ENCODE results near the gene LRRC4C.

LRRC4C gene

DNA sequence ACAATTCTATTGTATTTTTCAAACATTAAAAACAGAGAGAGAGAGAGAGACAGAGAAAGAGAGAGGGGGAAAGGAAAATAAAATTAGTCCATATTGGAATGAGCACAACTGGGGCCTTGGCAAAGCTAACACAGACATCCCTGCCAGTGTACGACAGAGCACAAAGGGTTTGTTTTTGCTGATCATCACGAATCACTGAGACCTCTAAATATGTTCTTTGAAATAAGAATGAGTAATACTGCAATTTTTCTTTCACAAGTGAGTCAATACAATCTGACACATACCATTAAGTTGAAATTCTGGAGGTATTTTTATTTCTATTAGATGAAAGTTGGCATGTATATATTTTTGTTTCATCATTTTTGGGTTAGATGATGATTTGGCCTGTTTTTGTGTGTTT is 27.0 kb upstream of the LRRC4C start:
- CTCF ChIA-PET = no interaction called here
- POLR2A ChIA-PET (ENCODE audit: low non-redundant PET) = no interaction called here
- DNase-seq (ENCODE audit: low spot score) = no peak
- TF ChIP-seq, protein P1, sequence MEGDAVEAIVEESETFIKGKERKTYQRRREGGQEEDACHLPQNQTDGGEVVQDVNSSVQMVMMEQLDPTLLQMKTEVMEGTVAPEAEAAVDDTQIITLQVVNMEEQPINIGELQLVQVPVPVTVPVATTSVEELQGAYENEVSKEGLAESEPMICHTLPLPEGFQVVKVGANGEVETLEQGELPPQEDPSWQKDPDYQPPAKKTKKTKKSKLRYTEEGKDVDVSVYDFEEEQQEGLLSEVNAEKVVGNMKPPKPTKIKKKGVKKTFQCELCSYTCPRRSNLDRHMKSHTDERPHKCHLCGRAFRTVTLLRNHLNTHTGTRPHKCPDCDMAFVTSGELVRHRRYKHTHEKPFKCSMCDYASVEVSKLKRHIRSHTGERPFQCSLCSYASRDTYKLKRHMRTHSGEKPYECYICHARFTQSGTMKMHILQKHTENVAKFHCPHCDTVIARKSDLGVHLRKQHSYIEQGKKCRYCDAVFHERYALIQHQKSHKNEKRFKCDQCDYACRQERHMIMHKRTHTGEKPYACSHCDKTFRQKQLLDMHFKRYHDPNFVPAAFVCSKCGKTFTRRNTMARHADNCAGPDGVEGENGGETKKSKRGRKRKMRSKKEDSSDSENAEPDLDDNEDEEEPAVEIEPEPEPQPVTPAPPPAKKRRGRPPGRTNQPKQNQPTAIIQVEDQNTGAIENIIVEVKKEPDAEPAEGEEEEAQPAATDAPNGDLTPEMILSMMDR (conservative IDR thresholded peaks at IDR 0.05; ENCODE audit: low read depth) = no peak
- no peak overlapping the region for H3K27ac ChIP-seq

- no peak overlapping the region for H3K27ac ChIP-seq
- TF ChIP-seq, protein P1 (conservative IDR thresholded peaks at IDR 0.05; ENCODE audit: low read depth) = no peak
- DNase-seq (ENCODE audit: low spot score) = no peak
- CTCF ChIA-PET = no interaction called here
- POLR2A ChIA-PET (ENCODE audit: low non-redundant PET) = no interaction called here
Measured at GRCh38 chr11:41483956-41484355, 24.5 kb upstream of the LRRC4C start.

DNA sequence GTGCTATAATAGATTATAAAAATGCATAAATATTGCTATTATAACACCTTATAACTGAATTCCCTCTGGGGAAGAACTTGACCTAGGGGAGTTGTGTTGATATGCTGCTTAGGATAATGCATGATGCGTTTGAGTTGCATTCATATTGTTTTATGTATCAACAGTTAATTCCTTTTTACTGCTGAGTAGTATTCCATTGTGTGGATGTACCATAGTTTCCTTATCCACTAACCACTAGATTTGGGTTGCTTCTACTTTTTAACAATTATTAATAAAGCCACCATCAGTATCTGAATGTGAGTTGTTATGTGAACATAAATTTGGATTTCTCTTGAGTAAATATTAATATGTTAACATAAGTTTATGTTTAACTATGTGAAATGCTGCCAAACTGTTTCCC is 19.7 kb upstream of the LRRC4C start:
- DNase-seq (ENCODE audit: low spot score) = no peak
- no peak overlapping the region for H3K27ac ChIP-seq
- CTCF ChIA-PET = no interaction called here
- POLR2A ChIA-PET (ENCODE audit: low non-redundant PET) = no interaction called here
- TF ChIP-seq, protein P1 (conservative IDR thresholded peaks at IDR 0.05; ENCODE audit: low read depth) = no peak

DNA sequence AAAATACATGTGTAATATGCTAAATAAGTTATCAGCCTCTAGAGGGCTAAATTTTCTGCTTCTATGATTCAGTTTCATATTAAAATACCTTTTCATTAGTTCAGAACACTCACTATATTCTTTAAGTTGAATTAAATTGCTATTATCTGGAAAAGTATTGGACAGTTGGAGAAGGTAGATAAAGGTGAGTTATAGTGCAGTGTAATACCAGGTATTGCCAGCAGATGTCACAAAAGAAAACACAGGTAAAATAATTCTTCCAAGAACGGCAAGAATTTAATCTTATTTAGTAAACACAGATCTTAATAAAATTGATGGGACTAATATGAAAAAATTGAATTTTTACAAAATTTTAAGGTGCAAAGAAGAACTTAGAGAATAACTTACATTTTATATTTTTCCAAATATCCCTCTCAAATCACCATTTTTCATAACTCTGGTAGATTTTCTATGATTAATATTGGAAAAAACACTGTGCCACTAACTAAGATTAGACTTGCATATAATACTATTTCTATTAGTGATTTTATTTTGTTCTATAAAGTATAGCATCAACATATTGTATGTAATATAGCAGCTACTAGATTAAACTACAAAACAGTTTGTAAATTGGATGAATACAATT is 1.7 kb upstream of the LRRC4C start:
- TF ChIP-seq, protein P1 (conservative IDR thresholded peaks at IDR 0.05; ENCODE audit: low read depth) = peak; percentile 79
- no peak overlapping the region for H3K27ac ChIP-seq
- DNase-seq (ENCODE audit: low spot score) = peak; percentile 15
- ChIA-PET CTCF (interaction anchor here (0.6 to 2.6 kb wide), 5 partner anchors 151 to 1828 kb away, joined by 3 to 14 read pairs (median 4); no protein-coding TSS in a partner anchor), POLR2A (ENCODE audit: low non-redundant PET) (interaction anchor here (0.6 kb wide), 1 partner anchor 1879 kb away, joined by 3 read pairs; no protein-coding TSS in a partner anchor)

DNA sequence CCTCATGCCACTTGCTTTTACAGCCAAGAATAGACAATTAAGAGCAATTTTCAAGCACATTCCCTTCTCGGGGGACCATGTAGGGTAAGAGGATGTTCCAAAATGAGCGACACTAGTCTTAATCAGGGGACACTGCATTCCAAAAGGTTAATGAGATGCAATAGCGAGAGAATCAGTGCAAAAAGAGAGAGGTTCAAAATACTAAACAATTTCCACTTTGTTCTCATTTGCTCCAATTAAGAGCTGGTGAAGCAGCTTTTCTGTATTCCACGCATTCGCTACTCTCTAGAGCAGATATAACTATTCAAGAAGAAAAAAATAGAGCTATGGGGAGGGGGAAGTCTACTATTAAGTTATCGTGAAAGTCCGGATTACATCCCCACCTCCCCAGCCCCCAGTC is 811 bp downstream of the LRRC4C start:
- TF ChIP-seq, protein P1 (conservative IDR thresholded peaks at IDR 0.05; ENCODE audit: low read depth) = no peak
- no peak for DNase-seq (ENCODE audit: low spot score)
- H3K27ac ChIP-seq = no peak overlapping the region
- ChIA-PET POLR2A (ENCODE audit: low non-redundant PET) (no interaction called here), CTCF (interaction anchor here (2.6 kb wide), 1 partner anchor 1066 kb away, joined by 14 read pairs; no protein-coding TSS in a partner anchor)

DNA sequence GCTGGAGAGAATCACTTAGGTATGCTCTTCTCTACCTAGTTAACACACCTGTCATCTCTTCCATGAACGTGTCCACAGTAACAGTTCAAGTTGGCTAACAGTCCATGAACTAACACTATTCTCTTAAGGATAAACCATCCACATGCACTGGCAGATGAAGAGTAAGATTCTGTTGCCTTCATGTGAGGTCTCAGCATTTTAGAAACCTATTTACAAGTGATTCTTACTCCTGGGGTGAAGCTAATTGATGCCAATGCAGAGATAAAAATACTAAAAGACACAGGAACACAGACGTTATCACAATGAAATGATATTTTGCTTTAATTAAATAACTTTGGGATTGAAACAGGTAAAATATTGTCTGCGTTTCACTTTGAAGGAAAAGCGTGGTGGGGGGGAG is 1.3 kb downstream of the LRRC4C start:
- DNase-seq (ENCODE audit: low spot score) = no peak
- ChIA-PET CTCF (interaction anchor here (0.7 kb wide), 1 partner anchor 154 kb away, joined by 3 read pairs; no protein-coding TSS in a partner anchor), POLR2A (ENCODE audit: low non-redundant PET) (no interaction called here)
- no peak overlapping the region for H3K27ac ChIP-seq
- TF ChIP-seq, protein P1 (conservative IDR thresholded peaks at IDR 0.05; ENCODE audit: low read depth) = no peak
